GM12878 (cell line): ENCODE results near the gene REN.

Experiments
- ASH2L ChIP-seq: fragments of 300-600, 200-600 bp; sonication (generic); IDR thresholded peaks from 2 replicates; pipeline ENCODE4 v1.6.1; 2017; ENCODE audit warnings: low read depth, mild to moderate bottlenecking, borderline replicate concordance
- BRCA1 ChIP-seq: IDR thresholded peaks from 2 replicates; pipeline ENCODE4 v1.6.1; 2011; ENCODE audit warnings: low read depth, low read length, improper control_type of control experiment
- CHD2 ChIP-seq: IDR thresholded peaks from 2 replicates; pipeline ENCODE4 v1.6.1; 2011; ENCODE audit warnings: low read depth, low read length, improper control_type of control experiment, borderline replicate concordance
- CTCF ChIP-seq, 3 experiments: IDR thresholded peaks in 2 of 3; conservative IDR thresholded peaks in 1 of 3; 2 replicates each; pipeline ENCODE4 v1.5.1; 2011; ENCODE audit warnings: low read depth in 3 of 3, low read length in 3 of 3, mild to moderate bottlenecking in 3 of 3, control low read depth in 2 of 3, moderate library complexity in 2 of 3, inconsistent platforms in 1 of 3, mixed read lengths in 1 of 3; ENCODE audit not compliant: control insufficient read depth in 2 of 3, insufficient read depth in 1 of 3; ENCODE audit errors: extremely low read depth in 1 of 3
- MAX ChIP-seq: IDR thresholded peaks from 2 replicates; pipeline ENCODE4 v1.6.1; 2012; ENCODE audit warnings: low read depth, low read length, improper control_type of control experiment
- NRF1 ChIP-seq: conservative IDR thresholded peaks from 2 replicates; pipeline ENCODE4 v1.6.1; 2011; ENCODE audit warnings: mild to moderate bottlenecking, low read depth, low read length, improper control_type of control experiment
- PAX8 ChIP-seq: fragments of 450-650 bp; IDR thresholded peaks from 2 replicates; pipeline ENCODE4 v1.6.1; 2017; ENCODE audit warnings: mild to moderate bottlenecking, moderate library complexity
- POLR2A ChIP-seq: IDR thresholded peaks from 2 replicates; pipeline ENCODE4 v1.6.1; 2011; ENCODE audit warnings: low read depth, mild to moderate bottlenecking, low read length
- RAD21 ChIP-seq: IDR thresholded peaks from 2 replicates; pipeline ENCODE4 v1.6.1; 2011; ENCODE audit warnings: mild to moderate bottlenecking, low read depth, low read length, moderate library complexity; ENCODE audit not compliant: insufficient read depth
- SIN3A ChIP-seq: IDR thresholded peaks from 2 replicates; pipeline ENCODE4 v1.6.1; 2012; ENCODE audit warnings: low read depth, low read length, improper control_type of control experiment
- ZBTB33 ChIP-seq: fragments of 450-650 bp; IDR thresholded peaks from 2 replicates; pipeline ENCODE4 v1.6.1; 2017; ENCODE audit warnings: mild to moderate bottlenecking

- TF ChIP-seq CTCF (IDR thresholded peaks at IDR 0.05 in 2 of 3, conservative IDR thresholded peaks at IDR 0.05 in 1 of 3; ENCODE audit: control insufficient read depth in 2 of 3, extremely low read depth in 1 of 3, insufficient read depth in 1 of 3, low read depth in 3 of 3, low read length in 3 of 3) = no peak
- TF ChIP-seq NRF1 = no peak
- no peak for TF ChIP-seq CHD2
- TF ChIP-seq ZBTB33 = no peak
- no peak for TF ChIP-seq ASH2L
- no peak for TF ChIP-seq SIN3A
- no peak for TF ChIP-seq PAX8
- no peak for TF ChIP-seq MAX
- no peak for TF ChIP-seq RAD21
- no peak for TF ChIP-seq BRCA1
- TF ChIP-seq POLR2A = no peak
Measured at GRCh38 chr1:204107892-204108291, 58.2 kb downstream of the REN start.
